D721Med (cell line): Measurements from ENCODE around the gene COL25A1.

Experiments used
- DNase-seq: peaks from one replicate; pipeline ENCODE4 v3.0.0; 2011; ENCODE audit warnings: low spot score; ENCODE audit not compliant: insufficient read length
- FAIRE-seq: peaks from 2 replicates; lab custom pipeline; 2011; peaks lifted over from hg19 to GRCh38; lab: Jason Lieb, UNC
- TF ChIP-seq, protein P1 (sequence below): IDR thresholded peaks from 2 replicates; pipeline ENCODE4 v1.5.1; 2012; ENCODE audit warnings: mild to moderate bottlenecking, control low read depth; ENCODE audit not compliant: insufficient read depth; ENCODE audit errors: missing control alignments

COL25A1 gene

DNA sequence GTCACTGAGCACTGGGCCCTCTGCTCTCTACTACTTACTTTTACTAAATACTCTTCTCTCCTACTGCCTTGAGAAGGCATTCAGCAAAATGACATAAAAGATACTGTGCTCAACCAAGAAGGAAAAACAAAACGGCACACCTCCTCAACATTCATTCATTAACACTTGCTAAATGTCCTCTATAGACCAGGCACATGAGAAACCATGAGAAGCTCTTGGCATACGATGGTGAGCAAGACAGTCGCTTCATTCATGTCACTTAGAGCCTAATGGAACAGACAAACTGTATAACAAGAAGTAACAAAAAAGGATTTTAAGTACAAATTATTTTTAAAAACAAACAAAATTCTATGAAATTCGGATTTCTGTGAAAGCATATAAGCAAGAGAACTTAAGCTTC, 38.7 kb downstream of the COL25A1 start:
- no peak for DNase-seq
- TF ChIP-seq, protein P1, sequence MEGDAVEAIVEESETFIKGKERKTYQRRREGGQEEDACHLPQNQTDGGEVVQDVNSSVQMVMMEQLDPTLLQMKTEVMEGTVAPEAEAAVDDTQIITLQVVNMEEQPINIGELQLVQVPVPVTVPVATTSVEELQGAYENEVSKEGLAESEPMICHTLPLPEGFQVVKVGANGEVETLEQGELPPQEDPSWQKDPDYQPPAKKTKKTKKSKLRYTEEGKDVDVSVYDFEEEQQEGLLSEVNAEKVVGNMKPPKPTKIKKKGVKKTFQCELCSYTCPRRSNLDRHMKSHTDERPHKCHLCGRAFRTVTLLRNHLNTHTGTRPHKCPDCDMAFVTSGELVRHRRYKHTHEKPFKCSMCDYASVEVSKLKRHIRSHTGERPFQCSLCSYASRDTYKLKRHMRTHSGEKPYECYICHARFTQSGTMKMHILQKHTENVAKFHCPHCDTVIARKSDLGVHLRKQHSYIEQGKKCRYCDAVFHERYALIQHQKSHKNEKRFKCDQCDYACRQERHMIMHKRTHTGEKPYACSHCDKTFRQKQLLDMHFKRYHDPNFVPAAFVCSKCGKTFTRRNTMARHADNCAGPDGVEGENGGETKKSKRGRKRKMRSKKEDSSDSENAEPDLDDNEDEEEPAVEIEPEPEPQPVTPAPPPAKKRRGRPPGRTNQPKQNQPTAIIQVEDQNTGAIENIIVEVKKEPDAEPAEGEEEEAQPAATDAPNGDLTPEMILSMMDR: no peak
- FAIRE-seq: no peak

DNA sequence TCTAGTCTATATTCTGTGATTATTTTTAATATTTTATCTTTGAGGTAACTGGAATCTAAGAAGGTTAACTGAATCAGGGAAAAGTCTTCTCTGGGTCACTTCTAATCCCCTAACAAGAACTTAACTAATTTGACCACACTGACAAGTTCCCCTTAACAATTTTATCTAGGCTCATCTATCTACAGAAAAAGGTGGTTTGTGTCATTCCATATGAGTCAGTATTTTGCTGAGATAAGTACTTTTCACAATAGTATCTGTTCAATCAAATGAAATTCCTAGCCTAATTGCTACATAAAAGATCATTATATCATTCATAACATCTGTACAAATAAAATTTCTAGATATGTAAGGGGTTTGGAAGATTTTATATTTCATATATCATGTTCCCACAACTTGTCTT, 45.6 kb downstream of the COL25A1 start:
- FAIRE-seq (no peak), DNase-seq (no peak)
- TF ChIP-seq, protein P1: no peak

DNA sequence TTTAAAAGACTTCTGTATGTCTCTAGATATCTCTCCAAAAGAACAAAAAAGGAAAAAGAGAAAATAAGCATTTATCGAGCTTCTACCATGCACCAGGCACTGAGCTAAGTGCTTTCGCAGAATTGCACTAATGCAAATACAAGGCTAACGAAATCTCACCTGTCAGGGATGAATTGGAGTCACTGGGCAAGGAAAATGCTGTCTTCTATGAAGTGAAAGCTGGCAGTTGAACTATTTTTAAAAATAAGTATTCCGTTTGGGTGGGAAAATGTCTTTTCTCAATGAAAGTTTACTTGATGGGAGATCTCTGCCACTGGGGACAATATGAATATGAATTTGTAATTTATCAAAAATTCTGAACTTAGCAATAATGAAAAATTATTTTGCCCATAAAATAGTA, 47.6 kb downstream of the COL25A1 start:
- FAIRE-seq: no peak
- no peak for DNase-seq
- TF ChIP-seq, protein P1: no peak

DNA sequence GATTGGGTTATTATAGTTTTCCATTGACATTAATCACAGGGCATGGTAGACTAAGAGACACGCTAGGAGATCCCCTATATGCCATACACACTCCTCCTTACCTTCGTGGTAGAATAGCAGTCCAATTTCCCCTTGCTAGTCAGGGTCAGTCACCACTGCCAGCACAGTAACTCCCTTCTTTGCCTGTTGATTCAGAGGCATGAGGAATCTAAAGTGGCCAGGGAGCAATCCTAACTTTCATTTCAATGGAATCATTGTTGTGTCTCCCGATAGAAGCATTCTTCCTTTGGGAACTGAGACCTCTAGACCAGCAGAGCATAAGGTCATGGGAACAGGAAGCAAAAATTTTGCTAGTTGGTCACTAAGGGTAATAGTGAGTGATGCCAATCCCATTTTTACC, 51.1 kb downstream of the COL25A1 start:
- FAIRE-seq (no peak), DNase-seq (no peak)
- TF ChIP-seq, protein P1: no peak

DNA sequence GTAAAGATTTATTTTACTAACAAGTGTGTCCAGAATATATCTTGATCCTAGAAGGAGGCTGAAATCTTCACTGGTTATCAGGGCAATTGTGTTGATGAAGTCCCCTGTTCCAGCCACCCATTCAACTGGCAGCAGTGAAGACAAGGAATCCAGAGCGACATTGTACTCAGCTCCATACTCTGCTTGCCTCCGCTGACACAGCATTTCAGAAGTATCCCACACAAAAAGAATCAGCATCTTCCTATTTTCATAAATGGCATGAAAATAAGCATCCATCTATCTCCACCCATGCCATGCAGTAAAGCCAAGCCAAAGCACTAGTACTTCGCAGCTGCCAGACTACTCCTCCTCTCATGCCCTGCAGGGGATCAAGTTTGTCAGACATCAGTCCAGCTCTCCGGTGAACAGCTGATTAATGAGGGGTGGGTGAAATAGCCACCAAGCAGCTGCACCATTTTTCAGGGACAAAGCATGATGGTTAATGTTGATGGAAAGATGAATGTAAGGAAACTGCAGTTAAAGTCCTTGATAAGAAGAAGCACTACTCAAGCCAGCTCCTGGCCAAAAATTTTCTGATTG, 54.0 kb downstream of the COL25A1 start:
- FAIRE-seq (no peak), DNase-seq (no peak)
- TF ChIP-seq, protein P1: no peak

DNA sequence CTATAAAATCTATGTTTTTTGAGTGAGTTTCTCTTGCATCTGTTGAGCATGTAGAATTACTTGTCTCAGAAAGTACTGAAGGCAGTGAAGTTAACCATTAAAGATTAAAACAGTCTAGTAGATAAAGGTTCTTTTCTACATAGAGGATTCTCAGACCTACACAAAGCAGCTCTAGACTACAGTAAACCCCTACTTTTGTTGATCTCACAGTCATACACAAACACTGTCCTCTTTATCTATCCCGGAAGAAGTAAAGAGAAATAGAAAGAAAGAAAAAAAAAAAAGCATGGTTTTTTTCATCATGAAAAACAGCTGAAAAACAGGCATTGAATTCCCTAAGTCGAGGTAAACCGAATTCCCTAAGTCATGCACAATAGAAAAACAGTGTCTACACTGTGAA, 58.6 kb downstream of the COL25A1 start:
- DNase-seq (no peak), FAIRE-seq (no peak)
- TF ChIP-seq, protein P1: no peak

DNA sequence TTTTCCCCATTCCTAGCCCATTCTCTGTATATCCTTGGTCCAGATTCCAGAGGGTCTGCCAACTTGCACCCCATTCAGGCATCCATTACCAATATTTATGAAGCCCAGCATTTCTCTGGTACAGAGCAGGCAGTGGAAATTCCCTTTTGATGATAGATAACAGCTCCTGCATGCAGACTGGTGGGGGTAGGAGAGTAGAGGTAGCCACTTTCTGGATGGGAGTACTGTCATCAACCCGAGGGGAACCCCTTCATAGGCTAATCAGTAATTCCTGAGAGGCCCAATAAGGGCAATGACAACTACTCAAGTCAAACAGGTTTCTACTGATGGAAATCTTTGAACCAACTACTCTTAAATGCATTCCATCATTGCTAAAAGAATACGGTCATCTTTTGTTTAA, 63.7 kb downstream of the COL25A1 start:
- TF ChIP-seq, protein P1: no peak
- FAIRE-seq (no peak), DNase-seq (no peak)
